ENCODE data around the gene C22orf42. TPM values are rescaled to one million over a fixed set of nuclear protein-coding genes. Genes with fewer than 3 reads are reported as not detected.

Gene C22orf42
- not detected in 2 replicates for total RNA-seq

GRCh38 chr22:32158712-32159533, at the start of gene C22orf42:
Gene C22orf42 (minus strand): TSS chr22:32159303. CDS start chr22:32159215, 88 bp downstream.

GRCh38 chr22:32204856-32205722, 46.0 kb upstream of the C22orf42 start, which contains the start of gene RFPL2:
Gene RFPL2 (minus strand): TSS chr22:32205073. CDS start chr22:32202451, 2,622 bp downstream.

Small RNA genes within 50 kb of the gene (small RNA-seq; reads per million reads assigned to genes)
- gene AP1B1P2 = not detected
- gene RF02171 = not detected

Other genes starting within 250 kb of the C22orf42 start
- 157 and 169 TPM in 2 replicates for gene YWHAH, start 214.8 kb downstream of the C22orf42 start, total RNA-seq
- not detected in 2 replicates for gene SLC5A1, start 116.0 kb downstream of the C22orf42 start, total RNA-seq
- gene RFPL2, start 45.8 kb upstream of the C22orf42 start, total RNA-seq = not detected in 2 replicates
- not detected in 2 replicates for gene SLC5A4, start 96.0 kb upstream of the C22orf42 start, total RNA-seq
- not detected in 2 replicates for gene RFPL3, start 198.6 kb upstream of the C22orf42 start, total RNA-seq